Stimulated activated CD8-positive, alpha-beta memory T cell treated with anti-CD3 and anti-CD28 coated beads, Interleukin-4, amount 100 ng/mL, for 24 hours (primary cell): Measurements from ENCODE around the gene LMCD1.

Experiments
- DNase-seq: peaks from one replicate; pipeline ENCODE4 v3.0.0-alpha.2; 2020; ENCODE audit warnings: low read depth

The LMCD1 gene

GRCh38 chr3:8589880-8590556 lies 88.4 kb downstream of the LMCD1 start:
- DNase-seq, result no peak

GRCh38 chr3:8593021-8593827 lies 91.6 kb downstream of the LMCD1 start:
- no peak for DNase-seq

- DNase-seq, result no peak
These were observed 93.6 kb downstream of the LMCD1 start for GRCh38 chr3:8595252-8595651.

GRCh38 chr3:8595695-8596115 lies 94.1 kb downstream of the LMCD1 start:
- DNase-seq, result no peak

- DNase-seq, result no peak
These were observed 94.9 kb downstream of the LMCD1 start for GRCh38 chr3:8596321-8597218.

- DNase-seq, result no peak
These were observed 95.7 kb downstream of the LMCD1 start for GRCh38 chr3:8597219-8597853.

GRCh38 chr3:8599146-8599545 lies 97.5 kb downstream of the LMCD1 start:
- DNase-seq, result no peak

GRCh38 chr3:8600457-8600856 lies 98.8 kb downstream of the LMCD1 start:
- no peak for DNase-seq

GRCh38 chr3:8603115-8603710 lies 101.6 kb downstream of the LMCD1 start:
- no peak for DNase-seq

- DNase-seq, result no peak
These were observed 102.4 kb downstream of the LMCD1 start for GRCh38 chr3:8604006-8604405.

- no peak for DNase-seq
These were observed 103.4 kb downstream of the LMCD1 start for GRCh38 chr3:8604988-8605387.

- no peak for DNase-seq
These were observed 105.1 kb downstream of the LMCD1 start for GRCh38 chr3:8606701-8607231.

- DNase-seq, result no peak
These were observed 105.8 kb downstream of the LMCD1 start for GRCh38 chr3:8607234-8608040.

- no peak for DNase-seq
These were observed 106.6 kb downstream of the LMCD1 start for GRCh38 chr3:8608041-8608790.

GRCh38 chr3:8608791-8609467 lies 107.3 kb downstream of the LMCD1 start:
- DNase-seq, result no peak

GRCh38 chr3:8610951-8611350 lies 109.3 kb downstream of the LMCD1 start:
- DNase-seq, result no peak

GRCh38 chr3:8617921-8618320 lies 116.3 kb downstream of the LMCD1 start:
- no peak for DNase-seq

GRCh38 chr3:8618950-8619349 lies 117.3 kb downstream of the LMCD1 start:
- DNase-seq, result no peak

- no peak for DNase-seq
These were observed 117.9 kb downstream of the LMCD1 start for GRCh38 chr3:8619548-8619947.
